PFSK-1 (cell line): ENCODE data around the gene CHMP2B.

Experiments used
- FOXP2 ChIP-seq: optimal IDR thresholded peaks from 2 replicates; pipeline ENCODE3; 2011; ENCODE audit warnings: borderline replicate concordance, control low read depth, inconsistent platforms; ENCODE audit not compliant: insufficient read depth; ENCODE audit errors: extremely low read length, extremely low read depth
- POLR2AphosphoS5 ChIP-seq: IDR thresholded peaks from 2 replicates; pipeline ENCODE4 v1.6.1; 2012; ENCODE audit warnings: low read depth, mild to moderate bottlenecking, control low read depth, low read length, moderate library complexity
- REST ChIP-seq, 2 experiments: IDR thresholded peaks; 2 replicates each; pipeline versions ENCODE4 v1.6.1 to v1.8.0; 2011 to 2012; ENCODE audit warnings: low read depth in 2 of 2, low read length in 2 of 2, control low read depth in 1 of 2, inconsistent platforms in 1 of 2, mild to moderate bottlenecking in 1 of 2, moderate library complexity in 1 of 2; ENCODE audit not compliant: insufficient read depth in 1 of 2
- SIN3A ChIP-seq: IDR thresholded peaks from 2 replicates; pipeline ENCODE4 v1.6.1; 2012; ENCODE audit warnings: mild to moderate bottlenecking, low read length, moderate library complexity, borderline replicate concordance; ENCODE audit not compliant: insufficient read depth
- TAF1 ChIP-seq: IDR thresholded peaks from 2 replicates; pipeline ENCODE4 v1.6.1; 2012; ENCODE audit warnings: low read length, control low read depth, borderline replicate concordance; ENCODE audit not compliant: insufficient read depth

GRCh38 chr3:87261925-87262324 lies 34.8 kb downstream of the CHMP2B start:
- TF ChIP-seq REST (IDR thresholded peaks at IDR 0.05; ENCODE audit: insufficient read depth in 1 of 2, low read depth in 2 of 2, low read length in 2 of 2) (no peak), TAF1 (no peak), SIN3A (no peak), POLR2AphosphoS5 (no peak), FOXP2 (no peak)
